Fibroblast of the aortic adventitia (primary cell): ENCODE data around the gene CLSTN2. TPM values are rescaled to one million over a fixed set of nuclear protein-coding genes. Genes with fewer than 3 reads are reported as not detected.

Experiments used
- DNase-seq: peaks from one replicate; pipeline ENCODE4 v3.0.0-alpha.2; 2010; ENCODE audit warnings: low read depth
- H3K4me3 ChIP-seq: 2 replicates; pipeline ENCODE4 v1.5.1; 2011; ENCODE audit warnings: low read depth, mild to moderate bottlenecking, control low read depth, low read length, moderate library complexity
- CTCF ChIP-seq: IDR thresholded peaks from 2 replicates; pipeline ENCODE4 v1.5.1; 2011; ENCODE audit warnings: mild to moderate bottlenecking, low read length, control low read depth, inconsistent platforms; ENCODE audit not compliant: insufficient read depth
- total RNA-seq: library from RNA; depleted of rRNA; stranded (reverse); fragments of >200 nt; gene quantifications from 2 replicates; pipeline ENCODE4 v1.2.3, GENCODE V29; 2012; ENCODE audit warnings: low replicate concordance

CLSTN2 gene
- total RNA-seq, 1 donor = 3.2 TPM

- H3K4me3 ChIP-seq = no peak overlapping the region
- no peak for TF ChIP-seq CTCF
- DNase-seq = no peak
Observed at GRCh38 chr3:140290105-140290504, 355.1 kb downstream of the CLSTN2 start.

- peak; percentile 11 for DNase-seq
- TF ChIP-seq CTCF = no peak
Observed at GRCh38 chr3:140292170-140292569, 357.2 kb downstream of the CLSTN2 start.

GRCh38 chr3:140292684-140293083 is 357.7 kb downstream of the CLSTN2 start:
- H3K4me3 ChIP-seq = no peak overlapping the region
- peak; percentile 56 for DNase-seq
- TF ChIP-seq CTCF = no peak

More at GRCh38 chr3:140292170-140292569, 357.2 kb downstream of the CLSTN2 start:
- H3K4me3 ChIP-seq = no peak overlapping the region

- no peak for DNase-seq
- TF ChIP-seq CTCF = no peak
- no peak overlapping the region for H3K4me3 ChIP-seq
Observed at GRCh38 chr3:140294058-140294457, 359.1 kb downstream of the CLSTN2 start.

- TF ChIP-seq CTCF = no peak
- H3K4me3 ChIP-seq = no peak overlapping the region
- DNase-seq = peak; percentile 66
Observed at GRCh38 chr3:140296796-140297352, 361.9 kb downstream of the CLSTN2 start.

GRCh38 chr3:140298043-140298442 is 363.1 kb downstream of the CLSTN2 start:
- no peak for DNase-seq
- TF ChIP-seq CTCF = no peak
- H3K4me3 ChIP-seq = no peak overlapping the region

- no peak overlapping the region for H3K4me3 ChIP-seq
- TF ChIP-seq CTCF = no peak
- DNase-seq = no peak
Observed at GRCh38 chr3:140298569-140299070, 363.6 kb downstream of the CLSTN2 start.
